ENCODE data around the gene EEPD1.

- TF ChIP-seq POLR2AphosphoS5 (IDR thresholded peaks at IDR 0.05; ENCODE audit: insufficient read depth, low read depth, low read length) (no peak), CTCF (IDR thresholded peaks at IDR 0.05; ENCODE audit: extremely low read depth in 1 of 2, insufficient read depth in 1 of 2, low read depth in 1 of 2, low read length in 2 of 2) (no peak), FOS (IDR thresholded peaks at IDR 0.05; ENCODE audit: borderline replicate concordance, insufficient read depth, low read length) (no peak), POLR2A (IDR thresholded peaks at IDR 0.05; ENCODE audit: low read depth, low read length) (no peak), EZH2 (IDR thresholded peaks at IDR 0.05; ENCODE audit: borderline replicate concordance, low read depth, low read length, severe bottlenecking) (no peak)
These were observed 79.5 kb downstream of the EEPD1 start for GRCh38 chr7:36232555-36232954.
